Psoas muscle (tissue), 8 donors: Measurements from ENCODE around the gene PITPNC1. TPM values are rescaled to one million over a fixed set of nuclear protein-coding genes. Genes with fewer than 3 reads are reported as not detected.
"Not testable (repeated sequence)": the region's sequence is repeated elsewhere in the genome, so short reads cannot be mapped to it uniquely, and the experiment has no call there.

ENCODE experiments used
- ATAC-seq, 4 donors: fragments of 200-7000 bp; cut with Tn5 transposase; one replicate each; pipeline ENCODE4 v1.9.1; 2020; ENCODE audit warnings: moderate library complexity in 3 of 4, mild to moderate bottlenecking in 2 of 4
- DNase-seq, 2 donors: peaks; one replicate each; pipeline ENCODE4 v3.0.0-alpha.2; 2020
- H3K27ac ChIP-seq: fragments of 200-600 bp; one replicate; pipeline ENCODE4 v1.8.0; 2022
- H3K27me3 ChIP-seq, 3 donors: fragments of 200-600 bp in 1 of 3; one replicate each; pipeline versions ENCODE4 v1.6.1 to v1.8.0; 2013 to 2022; ENCODE audit warnings: low read length in 2 of 3, mild to moderate bottlenecking in 2 of 3, moderate library complexity in 1 of 3; ENCODE audit not compliant: insufficient read depth in 3 of 3
- H3K36me3 ChIP-seq, 2 donors: fragments of 200-600 bp in 1 of 2; one replicate each; pipeline versions ENCODE4 v1.6.1 to v1.8.0; 2013 to 2022; ENCODE audit warnings: low read depth in 1 of 2, mild to moderate bottlenecking in 1 of 2, moderate library complexity in 1 of 2; ENCODE audit not compliant: insufficient read depth in 1 of 2
- H3K4me1 ChIP-seq: fragments of 200-600 bp; one replicate; pipeline ENCODE4 v1.8.0; 2022
- H3K4me3 ChIP-seq: fragments of 200-600 bp; one replicate; pipeline ENCODE4 v1.8.0; 2022; ENCODE audit warnings: mild to moderate bottlenecking
- H3K9me3 ChIP-seq: fragments of 200-600 bp; one replicate; pipeline ENCODE4 v1.8.0; 2022
- CTCF ChIP-seq: fragments of 200-600 bp; IDR thresholded peaks from one replicate; pipeline ENCODE4 v1.8.0; 2022; ENCODE audit warnings: antibody characterized with exemption
- WGBS, 3 donors: extraction: QIAGEN DNeasy Blood & Tissue Kit; methylation state at CpG; one replicate each; pipeline versions ENCODE4 v1.1.6 to v1.1.7; 2013; 5-methylcytosine and 5-hydroxymethylcytosine counted together
- intact Hi-C, 2 donors: fragments of 100-400 bp; cut with DNase I; formaldehyde crosslinking; loops; one replicate each; pipeline versions ENCODE4 v1.11.0 to v1.14.2; 2022
- polyA plus RNA-seq, 3 donors: library from polyadenylated mRNA; stranded (reverse); fragments of 200-250 nt; gene quantifications; one replicate each; pipeline ENCODE4 v1.2.3, GENCODE V29; 2013
- total RNA-seq, 4 donors: library from RNA; stranded (reverse); fragmentation: NEBNext Ultra II Directional in 2 of 4; extraction: Animal tissue kit (Norgen Biotek cat#: 25700) in 2 of 4; gene quantifications; one replicate each; pipeline versions ENCODE4 v1.2.1 to v1.2.4, GENCODE V29; 2021 to 2023
- donor health status: healthy with polysubstance abuse.
- donor health status: DM: no; HTN: no; CAD: no; lungs with moderate emphysema.
- donor health status: Bipolar disorder and iron deficiency.
- donor health status: healthy.
- donor health status: DM: yes; HTN: yes; CAD: no.
- donor health status: DM: no; HTN: no; CAD: no.
- donor health status: DM: no; HTN: no; CAD: no.
- donor health status: DM: yes; HTN: yes; CAD: no.

PITPNC1 gene
- total and polyA plus RNA-seq, 7 donors = 4.4 to 54.7 (median 6.6) TPM

- 94 to 95% (median 95%) methylated on average over 4 of the region's 4 CpGs for WGBS, 3 donors
- DNase-seq (no peak), ATAC-seq (no peak)
- Histone ChIP-seq H3K36me3 (peaks cover 17 to 97% of the 10 kb centered on the region in 2 donors), H3K27me3 (no peaks in the 10 kb centered on the region), H3K27ac (no peak overlapping the region), H3K9me3 (no peaks in the 10 kb centered on the region), H3K4me1 (no peaks in the 10 kb centered on the region), H3K4me3 (no peak overlapping the region)
- TF ChIP-seq CTCF = no peak
- intact Hi-C loops = loop anchor here in 1 of 2 donors (10.0 kb wide), 1 partner anchor 199 kb away; no protein-coding TSS in a partner anchor
These were observed 348.3 kb downstream of the PITPNC1 start for GRCh38 chr17:67725373-67725791.

- DNase-seq = no peak
- Histone ChIP-seq H3K36me3 (peaks cover 14 to 97% of the 10 kb centered on the region in 2 donors), H3K27ac (no peak overlapping the region), H3K27me3 (no peaks in the 10 kb centered on the region), H3K9me3 (no peaks in the 10 kb centered on the region), H3K4me1 (no peaks in the 10 kb centered on the region), H3K4me3 (no peak overlapping the region)
- 92% methylated on average over 4 of the region's 4 CpGs for WGBS, 3 donors
- ATAC-seq = no peak
- TF ChIP-seq CTCF = no peak
- intact Hi-C loops = loop anchor here in 1 of 2 donors (10.0 kb wide), 1 partner anchor 199 kb away; no protein-coding TSS in a partner anchor
These were observed 348.7 kb downstream of the PITPNC1 start for GRCh38 chr17:67725807-67726206.

- not testable (repeated sequence) for H3K27ac ChIP-seq, H3K4me3 ChIP-seq, H3K9me3 ChIP-seq, H3K27me3 ChIP-seq, H3K4me1 ChIP-seq, ATAC-seq, DNase-seq
- intact Hi-C loops = loop anchor here in 1 of 2 donors (10.0 kb wide), 1 partner anchor 197 kb away; no protein-coding TSS in a partner anchor
- peaks cover 8 to 93% of the 10 kb centered on the region in 2 donors for H3K36me3 ChIP-seq
- 95 to 96% (median 95%) methylated on average over 15 of the region's 15 CpGs for WGBS, 3 donors
These were observed 350.3 kb downstream of the PITPNC1 start for GRCh38 chr17:67727152-67728039.

- H3K36me3 ChIP-seq = peaks cover 6 to 96% of the 10 kb centered on the region in 2 donors
These were observed 352.8 kb downstream of the PITPNC1 start for GRCh38 chr17:67729903-67730302.

More at GRCh38 chr17:67729903-67730302, 352.8 kb downstream of the PITPNC1 start:
- Histone ChIP-seq H3K4me1 (no peaks in the 10 kb centered on the region), H3K27me3 (no peaks in the 10 kb centered on the region), H3K27ac (no peak overlapping the region), H3K4me3 (no peak overlapping the region), H3K9me3 (no peaks in the 10 kb centered on the region)
- WGBS, 3 donors = 98 to 99% (median 98%) methylated on average over 6 of the region's 6 CpGs
- TF ChIP-seq CTCF = no peak
- ATAC-seq (no peak), DNase-seq (no peak)
- intact Hi-C loops = loop anchor here in 1 of 2 donors (10.0 kb wide), 1 partner anchor 195 kb away; no protein-coding TSS in a partner anchor
